Neural progenitor cell (in vitro differentiated cells): Measurements from ENCODE around the gene GREM1. TPM values are rescaled to one million over a fixed set of nuclear protein-coding genes. Genes with fewer than 3 reads are reported as not detected.

ENCODE experiments used
- DNase-seq: peaks from one replicate; pipeline ENCODE4 v3.0.0-alpha.2; 2016; ENCODE audit warnings: low spot score
- H2AFZ ChIP-seq: fragments of 200-600 bp; sonication (generic); replicated peaks from 2 replicates; pipeline ENCODE4 v1.6.1; 2016; ENCODE audit warnings: antibody characterized with exemption
- H3F3A ChIP-seq: fragments of 200-600 bp; sonication (generic); 2 replicates; pipeline ENCODE4 v1.6.1; 2016; ENCODE audit warnings: antibody characterized with exemption, low read depth
- H3K27ac ChIP-seq: fragments of 200-600 bp; sonication (generic); 2 replicates; pipeline ENCODE4 v1.5.1; 2016; ENCODE audit warnings: mild to moderate bottlenecking
- H3K27me3 ChIP-seq: fragments of 200-600 bp; sonication (generic); 2 replicates; pipeline ENCODE4 v1.6.1; 2016; ENCODE audit warnings: mild to moderate bottlenecking, moderate library complexity
- H3K36me3 ChIP-seq: fragments of 200-600 bp; sonication (generic); 2 replicates; pipeline ENCODE4 v1.5.1; 2016
- H3K4me1 ChIP-seq: fragments of 200-600 bp; sonication (generic); 2 replicates; pipeline ENCODE4 v1.6.1; 2016; ENCODE audit warnings: mixed run types
- H3K4me2 ChIP-seq: fragments of 200-600 bp; sonication (generic); 2 replicates; pipeline ENCODE4 v1.6.1; 2016
- H3K4me3 ChIP-seq: fragments of 200-600 bp; sonication (generic); 2 replicates; pipeline ENCODE4 v1.5.1; 2016
- H3K79me2 ChIP-seq: fragments of 200-600 bp; sonication (generic); 2 replicates; pipeline ENCODE4 v1.6.1; 2016; ENCODE audit warnings: low read depth
- H3K9ac ChIP-seq: fragments of 200-600 bp; sonication (generic); 2 replicates; pipeline ENCODE4 v1.6.1; 2016
- H3K9me3 ChIP-seq: fragments of 200-600 bp; sonication (generic); 2 replicates; pipeline ENCODE4 v1.5.1; 2016; ENCODE audit warnings: low read depth
- H4K20me1 ChIP-seq: fragments of 200-600 bp; sonication (generic); 2 replicates; pipeline ENCODE4 v1.6.1; 2016; ENCODE audit warnings: low read depth
- H3K27ac Mint-ChIP-seq: 3 replicates; pipeline ENCODE4 v1.8.0; 2021; ENCODE audit warnings: mixed read lengths
- H3K27me3 Mint-ChIP-seq: 2 replicates; pipeline ENCODE4 v1.8.0; 2022; ENCODE audit warnings: low read depth, mild to moderate bottlenecking, inconsistent platforms, moderate library complexity, mixed read lengths; ENCODE audit not compliant: insufficient read depth
- H3K36me3 Mint-ChIP-seq: 3 replicates; pipeline ENCODE4 v1.8.0; 2021; ENCODE audit warnings: mixed read lengths
- H3K4me1 Mint-ChIP-seq: 3 replicates; pipeline ENCODE4 v1.8.0; 2021; ENCODE audit warnings: mixed read lengths
- H3K4me3 Mint-ChIP-seq: 3 replicates; pipeline ENCODE4 v1.8.0; 2021; ENCODE audit warnings: mild to moderate bottlenecking, moderate library complexity, mixed read lengths
- H3K9me3 Mint-ChIP-seq: 3 replicates; pipeline ENCODE4 v1.8.0; 2020; ENCODE audit warnings: mixed read lengths
- EZH2 ChIP-seq: fragments of 200-600 bp; sonication (generic); IDR thresholded peaks from 2 replicates; pipeline ENCODE4 v1.6.1; 2017; ENCODE audit warnings: antibody characterized with exemption, mild to moderate bottlenecking, moderate library complexity
- EZH2phosphoT487 ChIP-seq: fragments of 200-600 bp; sonication (generic); IDR thresholded peaks from 2 replicates; pipeline ENCODE4 v1.6.1; 2017; ENCODE audit warnings: antibody characterized with exemption
- total RNA-seq: library from RNA; depleted of rRNA; stranded (reverse); fragments of >200 nt; gene quantifications from 2 replicates; pipeline ENCODE4 v1.2.3, GENCODE V29; 2015; ENCODE audit warnings: low replicate concordance
- TF ChIP-seq, protein P1 (sequence below): fragments of 200-600 bp; sonication (generic); IDR thresholded peaks from 2 replicates; pipeline ENCODE4 v1.5.1; 2017; ENCODE audit warnings: antibody characterized with exemption, mild to moderate bottlenecking

Gene GREM1
- total RNA-seq, 1 donor from 2014 or later = 4.4 TPM

DNA sequence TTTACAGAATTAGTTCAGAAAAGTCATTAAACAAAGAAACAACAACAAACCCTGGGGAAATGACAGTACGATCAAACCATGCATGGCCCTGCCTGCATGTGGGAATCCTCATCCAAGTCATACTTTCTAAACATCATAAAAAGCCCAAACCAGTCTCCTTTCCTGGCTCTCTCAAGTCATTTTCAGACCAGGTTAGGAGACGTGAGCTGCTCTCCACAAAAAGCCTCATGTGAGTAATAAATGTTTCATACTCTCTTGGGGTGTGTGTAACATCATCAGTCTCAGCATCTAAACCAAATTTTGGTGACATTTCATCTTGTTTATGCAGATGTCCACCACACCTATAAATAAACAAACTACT is 18.9 kb downstream of the GREM1 start:
- Histone ChIP-seq H4K20me1 (no peaks in the 10 kb centered on the region), H3F3A (no peaks in the 10 kb centered on the region), H3K9ac (no peak overlapping the region), H3K4me1 (no peaks in the 10 kb centered on the region), H2AFZ (no peak overlapping the region), H3K4me2 (no peak overlapping the region), H3K9me3 (no peaks in the 10 kb centered on the region), H3K27me3 (no peaks in the 10 kb centered on the region), H3K79me2 (no peaks in the 10 kb centered on the region), H3K36me3 (no peaks in the 10 kb centered on the region), H3K4me3 (no peak overlapping the region), H3K27ac (no peak overlapping the region)
- Mint-ChIP-seq H3K4me1 (no peaks in the 10 kb centered on the region), H3K9me3 (peaks cover 18% of the 10 kb centered on the region), H3K27ac (no peak overlapping the region), H3K4me3 (no peak overlapping the region), H3K27me3 (peaks cover 5% of the 10 kb centered on the region), H3K36me3 (peaks cover 7% of the 10 kb centered on the region)
- no peak for DNase-seq
- no peak for TF ChIP-seq EZH2
- no peak for TF ChIP-seq EZH2phosphoT487
- TF ChIP-seq, protein P1, sequence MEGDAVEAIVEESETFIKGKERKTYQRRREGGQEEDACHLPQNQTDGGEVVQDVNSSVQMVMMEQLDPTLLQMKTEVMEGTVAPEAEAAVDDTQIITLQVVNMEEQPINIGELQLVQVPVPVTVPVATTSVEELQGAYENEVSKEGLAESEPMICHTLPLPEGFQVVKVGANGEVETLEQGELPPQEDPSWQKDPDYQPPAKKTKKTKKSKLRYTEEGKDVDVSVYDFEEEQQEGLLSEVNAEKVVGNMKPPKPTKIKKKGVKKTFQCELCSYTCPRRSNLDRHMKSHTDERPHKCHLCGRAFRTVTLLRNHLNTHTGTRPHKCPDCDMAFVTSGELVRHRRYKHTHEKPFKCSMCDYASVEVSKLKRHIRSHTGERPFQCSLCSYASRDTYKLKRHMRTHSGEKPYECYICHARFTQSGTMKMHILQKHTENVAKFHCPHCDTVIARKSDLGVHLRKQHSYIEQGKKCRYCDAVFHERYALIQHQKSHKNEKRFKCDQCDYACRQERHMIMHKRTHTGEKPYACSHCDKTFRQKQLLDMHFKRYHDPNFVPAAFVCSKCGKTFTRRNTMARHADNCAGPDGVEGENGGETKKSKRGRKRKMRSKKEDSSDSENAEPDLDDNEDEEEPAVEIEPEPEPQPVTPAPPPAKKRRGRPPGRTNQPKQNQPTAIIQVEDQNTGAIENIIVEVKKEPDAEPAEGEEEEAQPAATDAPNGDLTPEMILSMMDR = no peak

DNA sequence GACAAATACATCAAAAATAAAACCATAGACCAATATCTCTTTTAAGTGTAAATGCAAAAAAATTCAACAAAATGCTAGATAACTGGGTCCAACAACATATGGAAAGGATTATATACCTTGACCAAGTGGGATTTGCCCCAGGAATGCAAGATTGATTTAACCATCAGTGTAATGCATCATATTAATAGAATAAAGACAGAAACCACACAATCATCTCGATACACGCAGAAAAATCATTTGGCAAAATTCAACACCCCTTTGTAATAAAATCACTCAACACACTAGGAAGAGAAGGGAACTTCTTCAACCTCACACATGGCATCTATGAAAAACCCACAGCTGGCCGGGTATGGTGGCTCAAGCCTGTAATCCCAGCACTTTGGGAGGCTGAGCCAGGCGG is 19.5 kb downstream of the GREM1 start:
- no peaks in the 10 kb centered on the region for H3K27me3 ChIP-seq
- H4K20me1 ChIP-seq = no peaks in the 10 kb centered on the region
- Mint-ChIP-seq H3K27me3 (peaks cover 5% of the 10 kb centered on the region), H3K9me3 (peaks cover 18% of the 10 kb centered on the region), H3K4me3 (no peak overlapping the region), H3K27ac (no peak overlapping the region), H3K36me3 (peaks cover 7% of the 10 kb centered on the region), H3K4me1 (no peaks in the 10 kb centered on the region)
- H3K9ac ChIP-seq = no peak overlapping the region
- H3K79me2 ChIP-seq = no peaks in the 10 kb centered on the region
- H3K4me3 ChIP-seq = no peak overlapping the region
- H3K36me3 ChIP-seq = no peaks in the 10 kb centered on the region
- DNase-seq = no peak
- no peak overlapping the region for H3K4me2 ChIP-seq
- no peaks in the 10 kb centered on the region for H3K4me1 ChIP-seq
- TF ChIP-seq, protein P1 = no peak
- TF ChIP-seq EZH2 (no peak), EZH2phosphoT487 (no peak)
- H2AFZ ChIP-seq = no peak overlapping the region
- no peaks in the 10 kb centered on the region for H3F3A ChIP-seq
- no peak overlapping the region for H3K27ac ChIP-seq
- no peaks in the 10 kb centered on the region for H3K9me3 ChIP-seq

DNA sequence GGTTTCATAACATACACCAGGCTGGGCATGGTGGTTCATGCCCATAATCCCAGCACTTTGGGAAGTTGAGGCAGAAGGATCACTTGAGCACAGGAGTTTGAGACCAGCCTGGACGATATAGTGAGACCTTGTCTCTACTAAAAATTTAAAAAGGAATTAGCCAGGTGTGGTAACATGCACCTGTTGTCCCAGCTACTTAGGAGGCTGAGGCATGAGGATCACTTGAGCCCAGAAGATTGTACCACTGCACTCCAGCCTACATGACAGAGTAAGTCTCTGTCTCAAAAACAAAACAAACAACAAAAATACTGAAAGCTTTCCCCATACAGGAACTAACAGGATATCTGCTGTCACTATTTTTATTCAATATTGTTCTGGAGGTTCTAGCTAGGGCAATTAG is 20.9 kb downstream of the GREM1 start:
- Histone ChIP-seq H3K27me3 (no peaks in the 10 kb centered on the region), H3K9ac (no peak overlapping the region), H4K20me1 (no peaks in the 10 kb centered on the region), H3F3A (no peaks in the 10 kb centered on the region), H3K27ac (no peak overlapping the region), H3K79me2 (no peaks in the 10 kb centered on the region), H3K9me3 (no peaks in the 10 kb centered on the region), H3K4me1 (no peaks in the 10 kb centered on the region), H3K36me3 (no peaks in the 10 kb centered on the region), H3K4me2 (no peak overlapping the region), H2AFZ (no peak overlapping the region), H3K4me3 (no peak overlapping the region)
- Mint-ChIP-seq H3K27me3 (peaks cover 5% of the 10 kb centered on the region), H3K27ac (no peak overlapping the region), H3K36me3 (peaks cover 7% of the 10 kb centered on the region), H3K4me1 (no peaks in the 10 kb centered on the region), H3K9me3 (peaks cover 18% of the 10 kb centered on the region), H3K4me3 (no peak overlapping the region)
- DNase-seq = no peak
- TF ChIP-seq EZH2 (no peak), EZH2phosphoT487 (no peak)

DNA sequence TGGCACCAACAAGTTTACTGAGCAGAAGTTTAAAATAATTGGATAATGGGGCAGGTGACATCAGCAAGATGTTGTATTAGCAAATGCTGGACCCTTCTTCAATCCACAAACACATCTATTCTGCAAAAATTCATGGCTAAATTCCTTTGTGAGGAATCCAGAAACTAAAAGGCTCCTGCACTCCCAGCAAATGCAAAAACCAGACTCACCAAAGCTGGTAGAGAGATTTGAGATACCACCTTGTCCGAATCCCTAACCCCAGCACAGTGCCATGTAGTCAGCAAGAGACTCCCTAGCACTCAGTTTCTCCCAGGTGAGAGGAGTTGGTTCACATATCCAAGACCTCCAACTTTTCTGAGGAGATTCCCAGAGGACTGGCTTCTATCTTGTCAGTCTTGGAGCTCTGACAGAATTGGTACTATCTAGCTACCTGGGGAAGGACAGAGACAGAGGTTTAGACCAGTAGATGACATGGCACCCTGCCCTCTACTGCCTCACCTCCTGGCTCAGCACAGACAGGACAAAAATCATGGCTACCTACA is 21.8 kb downstream of the GREM1 start:
- TF ChIP-seq, protein P1 = no peak
- TF ChIP-seq EZH2phosphoT487 = no peak
- no peak for TF ChIP-seq EZH2
- H3K4me3 Mint-ChIP-seq = no peak overlapping the region
- Histone ChIP-seq H3K4me3 (no peak overlapping the region), H3K79me2 (no peaks in the 10 kb centered on the region), H3K27ac (no peak overlapping the region), H3K4me2 (no peak overlapping the region), H2AFZ (no peak overlapping the region), H3K9me3 (no peaks in the 10 kb centered on the region), H3K4me1 (no peaks in the 10 kb centered on the region), H4K20me1 (no peaks in the 10 kb centered on the region), H3K36me3 (no peaks in the 10 kb centered on the region), H3K9ac (no peak overlapping the region), H3K27me3 (no peaks in the 10 kb centered on the region), H3F3A (no peaks in the 10 kb centered on the region)
- peaks cover 7% of the 10 kb centered on the region for H3K36me3 Mint-ChIP-seq
- peaks cover 5% of the 10 kb centered on the region for H3K27me3 Mint-ChIP-seq
- no peak for DNase-seq
- H3K27ac Mint-ChIP-seq = no peak overlapping the region
- H3K4me1 Mint-ChIP-seq = no peaks in the 10 kb centered on the region
- H3K9me3 Mint-ChIP-seq = peaks cover 18% of the 10 kb centered on the region
